GM19025 (cell line): Measurements from ENCODE around the gene FNDC8.
"Not testable (repeated sequence)": the region's sequence is repeated elsewhere in the genome, so short reads cannot be mapped to it uniquely, and the experiment has no call there.

Experiments
- ATAC-seq: cut with Tn5 transposase; IDR thresholded peaks from one replicate; pipeline ENCODE4 v1.9.1; 2021; ENCODE audit warnings: mild to moderate bottlenecking, low read depth, moderate library complexity; ENCODE audit not compliant: unreplicated experiment

FNDC8 gene

GRCh38 chr17:35167046-35167445 lies 45.6 kb downstream of the FNDC8 start:
- no peak for ATAC-seq

DNA sequence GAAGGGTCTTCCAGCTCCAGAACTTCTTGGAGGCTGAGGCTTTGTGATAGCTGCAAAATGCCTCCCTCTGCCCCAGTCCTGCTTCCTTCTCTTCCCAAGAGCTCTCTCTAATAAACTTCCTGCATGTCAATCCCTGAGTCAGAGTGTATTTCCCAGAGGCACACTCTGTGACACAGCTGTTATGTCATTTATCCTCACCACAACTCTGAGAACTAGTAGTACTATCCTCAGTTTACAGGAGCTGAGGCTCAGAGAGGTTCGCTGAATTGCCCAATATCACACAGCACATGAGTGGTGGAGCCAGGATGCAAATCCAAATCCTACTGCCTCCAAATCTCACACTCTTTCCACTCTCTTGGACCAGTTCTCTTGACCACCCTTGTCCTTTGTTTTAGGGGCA lies 46.3 kb downstream of the FNDC8 start:
- no peak for ATAC-seq

DNA sequence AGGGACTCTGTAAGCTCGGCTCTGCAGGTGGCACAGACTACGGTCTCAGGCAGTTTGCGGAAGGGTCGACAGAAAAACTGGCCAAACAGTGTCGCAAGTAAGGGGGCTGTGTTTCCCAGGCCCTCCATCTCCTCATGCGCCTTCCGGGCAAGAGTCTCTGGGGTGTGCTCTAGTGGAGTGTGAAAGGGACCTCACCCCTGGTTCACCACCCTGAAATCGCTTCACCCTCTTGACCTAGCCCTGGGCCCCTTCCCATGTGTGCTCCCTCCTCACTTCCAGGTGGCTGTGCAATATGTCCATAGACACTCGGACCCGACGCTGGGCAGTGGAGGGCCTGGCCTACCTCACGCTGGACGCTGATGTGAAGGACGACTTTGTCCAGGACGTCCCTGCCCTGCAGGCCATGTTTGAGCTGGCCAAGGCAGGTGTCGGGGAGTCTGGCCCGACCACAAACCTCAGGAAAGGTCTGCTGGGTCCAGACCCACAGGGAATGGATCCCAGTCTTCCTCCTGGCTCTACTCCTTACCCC lies 48.5 kb downstream of the FNDC8 start:
- no peak for ATAC-seq

DNA sequence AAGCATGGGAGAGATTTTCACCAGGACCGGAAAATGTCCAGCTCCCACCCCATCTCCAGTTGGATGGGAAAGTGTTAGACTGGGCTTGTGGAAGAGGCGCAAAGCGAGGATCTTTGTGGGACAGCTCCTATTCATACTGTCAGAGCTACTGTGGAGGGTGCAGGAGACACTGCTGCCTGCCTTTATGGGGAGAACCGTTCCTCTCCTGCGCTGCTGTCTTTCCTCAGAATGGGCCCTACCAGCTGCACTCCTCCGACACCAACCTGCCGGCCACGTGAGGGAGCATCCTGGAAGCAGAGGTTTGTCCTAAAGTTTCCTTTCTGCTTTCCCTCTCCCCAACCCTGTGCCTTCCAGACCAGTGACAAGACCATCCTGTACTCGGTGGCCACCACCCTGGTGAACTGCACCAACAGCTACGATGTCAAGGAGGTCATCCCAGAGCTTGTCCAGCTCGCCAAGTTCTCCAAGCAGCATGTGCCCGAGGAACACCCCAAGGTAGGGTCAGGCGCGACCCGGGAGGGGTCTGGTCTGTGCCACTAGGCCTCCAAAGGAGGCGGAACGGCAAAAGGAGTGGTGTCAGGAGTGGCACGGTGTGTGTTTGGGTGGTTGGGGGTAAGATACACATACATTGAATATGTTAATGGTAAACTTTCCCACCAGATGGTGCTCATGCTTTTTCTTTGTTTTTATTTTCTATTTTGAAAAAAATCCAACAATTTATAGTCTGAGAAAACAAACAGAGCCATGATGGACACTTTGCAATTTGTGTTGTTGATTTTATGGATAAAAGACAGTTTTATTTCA lies 49.8 kb downstream of the FNDC8 start:
- no peak for ATAC-seq

DNA sequence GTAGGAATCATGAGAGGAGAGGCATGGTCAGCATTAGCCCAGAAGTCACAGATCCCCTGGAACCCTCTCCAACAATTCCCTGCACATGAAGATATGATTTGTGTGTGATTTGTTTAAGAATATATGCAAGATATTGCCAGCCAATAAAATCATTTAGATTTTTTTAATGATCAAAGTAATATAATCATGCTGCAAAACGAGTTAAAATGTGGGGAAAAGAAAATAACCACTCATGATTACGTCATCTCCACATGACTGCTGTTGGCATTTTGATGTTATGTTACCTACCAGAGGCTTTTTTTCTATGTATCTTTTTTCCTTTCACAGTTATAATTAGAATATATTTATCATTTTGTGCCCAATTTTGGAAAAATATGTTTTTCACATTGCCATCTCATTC lies 50.4 kb downstream of the FNDC8 start:
- ATAC-seq: no peak

DNA sequence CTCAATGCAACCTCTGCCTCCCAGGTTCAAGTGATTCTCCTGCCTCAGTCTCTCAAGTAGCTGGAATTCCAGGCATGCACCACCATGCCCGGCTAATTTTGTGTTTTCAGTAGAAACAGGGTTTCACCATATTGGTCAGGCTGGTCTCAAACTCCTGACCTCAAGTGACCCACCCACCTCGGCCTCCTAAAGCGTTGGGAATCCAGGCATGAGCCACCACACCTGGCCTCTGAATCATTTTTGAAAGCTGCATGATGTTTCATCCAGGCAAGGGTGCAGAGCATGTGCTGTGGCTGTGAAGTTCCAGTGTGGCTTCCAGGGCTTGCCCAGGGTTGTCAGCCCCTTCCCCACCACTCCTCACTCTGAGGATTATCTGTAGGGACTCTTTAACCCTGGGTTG lies 50.9 kb downstream of the FNDC8 start:
- ATAC-seq: not testable (repeated sequence)

DNA sequence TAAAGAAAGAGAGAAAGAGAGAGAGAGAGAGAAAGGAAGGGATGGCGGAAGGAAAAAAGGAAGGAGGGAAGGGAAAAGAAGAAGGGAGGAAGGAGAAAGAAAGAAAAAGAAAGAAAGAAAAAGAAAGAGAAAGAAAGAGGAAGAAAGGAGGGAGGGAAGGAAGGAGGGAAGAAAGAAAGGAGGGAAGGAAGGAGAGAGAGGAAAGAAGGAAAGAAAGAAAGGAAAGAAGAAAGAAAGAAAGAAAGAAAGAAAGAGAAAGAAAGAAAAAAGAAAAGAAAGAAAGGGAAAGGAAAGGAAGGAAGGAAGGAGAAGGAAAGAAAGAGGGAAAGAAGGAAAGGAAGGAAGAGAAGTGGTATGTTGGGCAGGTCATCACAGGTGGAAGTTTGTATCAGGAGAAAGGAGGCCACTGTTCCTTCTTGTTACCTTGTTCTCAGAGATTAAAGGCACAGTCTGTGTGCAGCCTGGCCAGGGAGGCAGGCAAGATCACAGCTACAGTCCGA lies 53.5 kb downstream of the FNDC8 start:
- no peak for ATAC-seq

- ATAC-seq: no peak
These were observed 54.4 kb downstream of the FNDC8 start for GRCh38 chr17:35175638-35176415.

DNA sequence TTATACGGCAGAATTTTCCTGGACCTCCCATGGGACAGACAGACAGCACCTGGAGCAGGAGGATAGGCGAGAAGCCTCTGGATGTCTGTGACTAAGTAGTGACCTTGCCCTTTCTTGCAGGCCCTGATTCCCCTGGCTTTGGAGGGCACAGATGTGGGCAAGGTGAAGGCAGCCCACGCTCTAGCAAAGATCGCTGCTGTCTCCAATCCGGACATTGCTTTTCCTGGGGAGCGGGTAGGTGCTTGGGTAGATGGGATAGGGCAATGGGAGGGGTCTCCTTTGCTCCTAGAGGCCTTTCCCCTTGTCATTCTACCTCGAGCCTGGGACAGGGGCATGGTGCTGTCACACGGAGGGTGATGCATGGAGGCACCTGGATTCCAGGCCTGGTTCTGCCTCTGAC lies 55.5 kb downstream of the FNDC8 start:
- no peak for ATAC-seq

- ATAC-seq: not testable (repeated sequence)
These were observed 58.0 kb downstream of the FNDC8 start for GRCh38 chr17:35179379-35179778.
